Testis (tissue), 3 donors: Measurements from ENCODE around the gene FAR1. TPM values are rescaled to one million over a fixed set of nuclear protein-coding genes. Genes with fewer than 3 reads are reported as not detected.

Experiments used
- DNase-seq: peaks from one replicate; pipeline ENCODE4 v3.0.0-alpha.2; 2019
- H3K27ac ChIP-seq, 2 donors: fragments of 200-600 bp; sonication (generic); one replicate each; pipeline ENCODE4 v1.5.1; 2019
- H3K27me3 ChIP-seq: fragments of 200-600 bp; sonication (generic); one replicate; pipeline ENCODE4 v1.5.1; 2019
- H3K36me3 ChIP-seq: fragments of 200-600 bp; sonication (generic); one replicate; pipeline ENCODE4 v1.5.1; 2017; ENCODE audit warnings: low read depth; ENCODE audit errors: missing control alignments
- H3K4me1 ChIP-seq: fragments of 200-600 bp; sonication (generic); one replicate; pipeline ENCODE4 v1.5.1; 2019
- H3K4me3 ChIP-seq, 2 donors: fragments of 200-600 bp; sonication (generic); one replicate each; pipeline ENCODE4 v1.5.1; 2017 to 2019
- H3K9me3 ChIP-seq: fragments of 200-600 bp; sonication (generic); one replicate; pipeline ENCODE4 v1.5.1; 2017
- CTCF ChIP-seq, 3 experiments: fragments of 450-650 bp in 2 of 3; fragments of 200-600 bp in 1 of 3; sonication (generic) in 1 of 3; IDR thresholded peaks; one replicate each; pipeline ENCODE4 v1.5.1; 2016 to 2019; ENCODE audit warnings: antibody characterized with exemption in 3 of 3, mild to moderate bottlenecking in 2 of 3, moderate library complexity in 1 of 3
- POLR2A ChIP-seq: fragments of 450-650 bp; IDR thresholded peaks from one replicate; pipeline ENCODE4 v1.6.1; 2017; ENCODE audit warnings: antibody characterized with exemption, mild to moderate bottlenecking, moderate library complexity
- WGBS, 2 donors: methylation state at CpG; one replicate each; pipeline ENCODE4 v1.1.5; 2018; 5-methylcytosine and 5-hydroxymethylcytosine counted together
- intact Hi-C: fragments of 100-400 bp; cut with DNase I; formaldehyde crosslinking; loops from one replicate; pipeline ENCODE4 v1.15.1; 2023; ENCODE audit warnings: low total_unique reads
- polyA plus RNA-seq: library from polyadenylated mRNA; stranded (reverse); fragments of 350-450 nt; fragmentation: Illumina TruSeq; extraction: RNeasy Lipid Tissue Mini Kit (QIAGEN cat#74804); gene quantifications from one replicate; pipeline ENCODE4 v1.2.3, GENCODE V29; 2014; ENCODE audit warnings: low read depth, low replicate concordance; ENCODE audit not compliant: insufficient read depth
- total RNA-seq, 2 donors: library from RNA; depleted of rRNA; stranded (reverse); fragments of >200 nt; gene quantifications; one replicate each; pipeline ENCODE4 v1.2.3, GENCODE V29; 2016

The FAR1 gene
- total and polyA plus RNA-seq, 3 donors from 2014 or later: 33.8 to 65.6 (median 52.9) TPM

GRCh38 chr11:13669544-13670488 is 1.3 kb downstream of the FAR1 start:
- peak overlapping the region; percentile 85 to 93 for H3K27ac ChIP-seq
- intact Hi-C loops: no loop called here
- TF ChIP-seq POLR2A (no peak), CTCF (IDR thresholded peaks at IDR 0.05) (no peak)
- H3K4me3 ChIP-seq: peak overlapping the region; percentile 91 to 98
- DNase-seq: no peak
- no peaks in the 10 kb centered on the region for H3K36me3 ChIP-seq
- peaks cover 13% of the 10 kb centered on the region for H3K4me1 ChIP-seq
- no peaks in the 10 kb centered on the region for H3K9me3 ChIP-seq
- WGBS, 2 donors: 41 to 60% methylated on average over 18 of the region's 18 CpGs
- no peaks in the 10 kb centered on the region for H3K27me3 ChIP-seq

- no peaks in the 10 kb centered on the region for H3K27me3 ChIP-seq
- intact Hi-C loops: no loop called here
- 86 to 94% methylated on average over 1 of the region's 1 CpG for WGBS, 2 donors
These were observed 4.2 kb downstream of the FAR1 start for GRCh38 chr11:13672576-13673210.

GRCh38 chr11:13674799-13675509 is 6.5 kb downstream of the FAR1 start:
- peaks cover 8% of the 10 kb centered on the region for H3K4me1 ChIP-seq
- no peaks in the 10 kb centered on the region for H3K36me3 ChIP-seq
- TF ChIP-seq CTCF (IDR thresholded peaks at IDR 0.05) (no peak), POLR2A (no peak)
- no peak for DNase-seq
- H3K9me3 ChIP-seq: no peaks in the 10 kb centered on the region
- no peak overlapping the region for H3K4me3 ChIP-seq
- no peak overlapping the region for H3K27ac ChIP-seq
- 84 to 97% methylated on average over 6 of the region's 6 CpGs for WGBS, 2 donors
- intact Hi-C loops: no loop called here
- H3K27me3 ChIP-seq: no peaks in the 10 kb centered on the region

More at GRCh38 chr11:13672576-13673210, 4.2 kb downstream of the FAR1 start:
- no peaks in the 10 kb centered on the region for H3K9me3 ChIP-seq
- TF ChIP-seq CTCF (IDR thresholded peaks at IDR 0.05) (no peak), POLR2A (no peak)
- H3K36me3 ChIP-seq: no peaks in the 10 kb centered on the region
- no peak for DNase-seq
- H3K4me1 ChIP-seq: peaks cover 13% of the 10 kb centered on the region
- H3K27ac ChIP-seq: no peak overlapping the region
- no peak overlapping the region for H3K4me3 ChIP-seq

GRCh38 chr11:13676576-13676975 is 8.1 kb downstream of the FAR1 start:
- Histone ChIP-seq H3K9me3 (no peaks in the 10 kb centered on the region), H3K4me3 (no peak overlapping the region), H3K27me3 (no peaks in the 10 kb centered on the region), H3K4me1 (no peaks in the 10 kb centered on the region), H3K27ac (no peak overlapping the region), H3K36me3 (no peaks in the 10 kb centered on the region)
- intact Hi-C loops: no loop called here
- TF ChIP-seq CTCF (IDR thresholded peaks at IDR 0.05) (no peak), POLR2A (no peak)
- 95 to 96% methylated on average over 1 of the region's 1 CpG for WGBS, 2 donors
- DNase-seq: no peak
